HK-2 (cell line): Measurements from ENCODE around the gene XKR7.
"Not testable (repeated sequence)": the region's sequence is repeated elsewhere in the genome, so short reads cannot be mapped to it uniquely, and the experiment has no call there.

Source experiments
- DNase-seq: peaks from one replicate; pipeline ENCODE4 v3.0.0-alpha.2; 2018; ENCODE audit not compliant: unreplicated experiment

The XKR7 gene

GRCh38 chr20:32013326-32013725 lies 45.4 kb downstream of the XKR7 start:
- no peak for DNase-seq

- DNase-seq = peak; percentile 48
These were observed 49.8 kb downstream of the XKR7 start for GRCh38 chr20:32017711-32018251.

- DNase-seq = peak; percentile 83
These were observed 50.6 kb downstream of the XKR7 start for GRCh38 chr20:32018269-32019155.

DNA sequence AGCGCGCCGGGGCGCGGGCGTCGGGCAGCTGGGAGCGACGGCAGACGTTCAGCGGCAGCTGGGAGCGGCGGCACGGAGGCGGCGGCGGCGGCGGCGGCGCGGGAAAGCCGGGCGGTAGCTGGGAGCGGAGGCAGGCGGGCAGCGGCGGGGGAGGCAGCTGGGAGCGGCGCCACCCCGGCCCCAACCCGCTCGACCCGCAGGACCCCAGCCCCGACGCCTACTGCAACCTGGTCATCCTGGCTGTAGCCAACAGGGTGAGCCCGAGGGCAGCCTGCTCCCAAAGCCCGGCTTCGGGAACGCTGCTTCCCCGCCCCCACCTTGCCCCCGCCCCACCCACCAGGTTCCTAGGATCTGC lies 51.2 kb downstream of the XKR7 start:
- DNase-seq = peak; percentile 55

GRCh38 chr20:32019563-32020463 lies 51.9 kb downstream of the XKR7 start:
- DNase-seq = no peak

- no peak for DNase-seq
These were observed 53.1 kb downstream of the XKR7 start for GRCh38 chr20:32021091-32021490.

DNA sequence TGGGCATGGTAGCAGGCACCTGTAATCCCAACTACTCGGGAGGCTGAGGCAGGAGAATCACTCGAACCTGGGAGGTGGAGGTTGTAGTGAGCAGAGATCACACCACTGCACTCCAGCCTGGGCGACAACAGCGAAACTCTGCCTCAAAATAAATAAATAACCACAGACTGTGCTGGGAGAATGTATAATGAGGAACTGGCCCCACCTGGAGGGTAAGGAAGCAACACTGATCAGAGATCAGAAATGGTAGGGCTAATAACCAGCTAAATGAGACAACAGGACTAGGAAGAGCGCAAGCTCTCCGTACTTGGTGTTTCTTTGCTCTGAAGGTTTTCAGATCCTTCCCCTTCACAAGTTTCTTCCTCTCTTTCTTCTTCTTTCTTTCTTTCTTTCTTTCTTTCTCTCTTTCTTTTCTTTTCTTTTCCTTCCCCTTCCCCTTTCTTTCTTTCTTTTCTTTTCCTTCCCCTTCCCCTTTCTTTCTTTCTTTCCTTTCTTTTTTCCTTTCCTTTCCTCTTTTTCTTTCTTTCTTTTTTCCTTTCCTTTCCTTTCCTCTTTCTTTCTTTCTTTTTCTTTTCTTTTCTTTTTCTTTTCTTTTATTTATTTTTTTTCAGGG lies 56.8 kb downstream of the XKR7 start:
- DNase-seq = no peak

DNA sequence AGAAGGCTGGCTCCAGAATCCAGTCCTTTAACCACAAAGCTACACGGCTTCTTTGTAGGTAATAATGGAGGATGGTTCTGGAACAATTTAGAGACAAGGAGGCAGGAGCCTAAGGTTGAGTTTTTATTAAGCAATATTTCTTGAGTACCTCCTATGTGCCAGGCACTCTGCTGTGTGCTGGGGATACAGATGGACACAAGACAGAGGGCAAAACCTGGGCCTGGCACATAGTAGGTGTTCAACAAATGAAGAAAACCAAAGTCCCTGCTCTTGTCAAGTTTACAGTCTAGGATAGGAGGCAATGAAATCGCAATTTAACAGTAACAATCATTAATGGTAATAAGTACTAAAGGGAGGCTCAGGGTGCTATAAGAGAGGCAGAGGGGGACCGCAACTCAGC lies 59.7 kb downstream of the XKR7 start:
- DNase-seq = no peak

DNA sequence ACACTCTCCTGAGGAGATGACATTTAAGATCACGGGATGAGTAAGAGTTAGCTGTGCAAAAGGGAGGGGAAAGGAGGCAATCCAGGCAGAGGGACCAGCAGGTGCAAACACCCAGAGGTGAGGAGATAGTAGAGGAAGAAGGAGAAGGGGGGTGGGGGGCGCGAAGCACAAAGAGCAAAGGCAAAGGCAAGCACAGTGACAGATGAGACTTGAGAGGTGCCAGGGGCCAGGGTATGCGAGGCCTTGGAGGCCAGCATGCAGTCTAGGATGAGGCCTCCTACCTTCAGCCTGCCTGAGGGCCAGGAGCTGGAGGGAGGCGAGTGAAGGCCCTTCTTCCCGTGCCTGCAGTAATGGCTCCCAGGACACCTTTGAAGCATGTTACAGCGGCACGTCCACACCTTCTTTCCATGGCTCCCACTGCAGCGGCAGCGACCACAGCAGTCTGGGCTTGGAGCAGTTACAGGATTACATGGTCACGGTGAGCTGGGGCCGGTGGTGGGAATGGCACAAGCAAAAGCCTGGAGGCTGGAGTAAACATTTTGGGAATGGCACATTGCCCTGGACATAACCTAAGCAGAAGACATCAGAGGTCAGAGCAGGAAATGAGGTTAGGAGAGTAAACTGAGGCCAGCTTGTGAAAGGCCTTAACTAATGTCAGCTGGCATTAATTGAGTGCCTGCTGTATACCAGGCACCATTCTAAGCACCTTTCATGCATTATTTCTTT lies 60.9 kb downstream of the XKR7 start:
- no peak for DNase-seq

DNA sequence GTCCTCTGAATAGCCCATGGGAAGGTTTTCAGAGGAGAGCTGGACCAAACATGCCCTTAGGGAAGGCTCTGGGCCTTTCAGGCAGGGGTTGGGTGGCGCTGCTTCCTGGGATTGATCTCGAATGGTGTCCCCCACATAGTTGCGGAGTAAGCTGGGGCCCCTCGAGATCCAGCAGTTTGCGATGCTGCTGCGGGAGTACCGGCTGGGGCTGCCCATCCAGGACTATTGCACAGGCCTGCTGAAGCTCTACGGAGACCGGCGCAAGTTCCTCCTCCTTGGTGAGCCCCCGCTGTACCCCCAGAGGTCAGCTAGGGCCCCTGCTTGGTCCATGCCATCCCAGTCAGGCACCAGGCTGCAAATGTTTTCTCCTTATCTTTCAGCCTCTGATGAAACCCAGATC lies 61.6 kb downstream of the XKR7 start:
- DNase-seq = no peak

- DNase-seq = peak; percentile 93
These were observed 63.3 kb downstream of the XKR7 start for GRCh38 chr20:32031007-32031958.

DNA sequence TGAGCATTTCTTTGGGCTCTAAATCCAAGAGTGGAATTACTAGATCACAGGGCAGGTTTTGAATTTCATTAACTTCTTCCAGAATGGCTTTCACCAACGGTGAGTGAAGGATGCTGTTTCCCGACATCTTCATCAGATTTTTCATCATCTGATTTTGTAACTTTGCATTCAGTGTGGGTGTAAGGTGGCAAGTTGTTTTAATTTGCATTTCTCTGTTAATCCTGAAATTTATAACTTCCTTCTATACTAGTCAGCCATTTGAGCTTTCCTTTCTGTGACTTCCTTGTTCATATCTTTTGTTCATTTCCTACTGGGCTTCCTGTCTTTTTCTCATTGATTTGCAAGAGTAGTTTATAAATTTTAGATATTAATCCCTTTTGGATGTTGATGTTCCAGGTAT lies 65.4 kb downstream of the XKR7 start:
- no peak for DNase-seq

GRCh38 chr20:32033721-32034120 lies 65.8 kb downstream of the XKR7 start:
- not testable (repeated sequence) for DNase-seq

- DNase-seq = no peak
These were observed 66.9 kb downstream of the XKR7 start for GRCh38 chr20:32034581-32035425.

- DNase-seq = no peak
These were observed 67.5 kb downstream of the XKR7 start for GRCh38 chr20:32035426-32035779.

- DNase-seq = no peak
These were observed 68.3 kb downstream of the XKR7 start for GRCh38 chr20:32036252-32036651.

GRCh38 chr20:32036716-32037485 lies 69.0 kb downstream of the XKR7 start:
- no peak for DNase-seq

DNA sequence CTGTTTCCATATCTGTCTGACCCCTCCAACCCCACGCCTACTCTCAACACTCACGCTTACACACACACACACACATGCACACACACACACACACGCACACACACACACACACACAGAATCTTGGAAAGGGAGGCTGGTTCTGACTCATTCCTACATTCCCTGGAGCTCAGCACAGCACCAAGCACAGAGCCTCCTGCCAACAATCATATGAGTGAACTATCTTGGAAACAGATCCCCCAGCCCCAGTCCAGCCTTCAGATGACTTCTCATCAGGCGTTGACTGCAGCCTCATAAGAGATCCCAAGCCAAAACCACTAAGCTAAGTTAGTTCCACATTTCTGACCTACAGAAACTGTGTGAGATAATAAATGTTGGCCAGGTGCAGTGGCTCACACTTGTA lies 70.0 kb downstream of the XKR7 start:
- no peak for DNase-seq
